Gastrocnemius medialis (tissue), 4 donors: ENCODE measurements around the gene LONRF2. TPM values are rescaled to one million over a fixed set of nuclear protein-coding genes. Genes with fewer than 3 reads are reported as not detected.

ENCODE experiments used
- ATAC-seq, 2 donors: fragments of 150-250 bp; one replicate each; pipeline ENCODE4 v1.9.1; 2016
- DNase-seq, 2 donors: peaks; one replicate each; pipeline ENCODE4 v3.0.0-alpha.2; 2019
- H3K27ac ChIP-seq, 4 donors: fragments of 200-600 bp; sonication (generic); 1 replicate in 1 of 4; 2 replicates in 3 of 4; pipeline ENCODE4 v1.5.1; 2016 to 2018; ENCODE audit warnings: mild to moderate bottlenecking in 2 of 4, moderate library complexity in 1 of 4
- H3K27me3 ChIP-seq, 3 donors: fragments of 200-600 bp; sonication (generic) in 2 of 3; 1 replicate in 1 of 3; 2 replicates in 2 of 3; pipeline versions ENCODE4 v1.5.1 to v1.6.0; 2016 to 2019; ENCODE audit warnings: mild to moderate bottlenecking in 1 of 3, moderate library complexity in 1 of 3
- H3K36me3 ChIP-seq, 2 donors: fragments of 200-600 bp; sonication (generic) in 1 of 2; one replicate each; pipeline ENCODE4 v1.5.1; 2017 to 2018
- H3K4me1 ChIP-seq, 2 donors: fragments of 200-600 bp; sonication (generic) in 1 of 2; one replicate each; pipeline ENCODE4 v1.5.1; 2016 to 2017; ENCODE audit warnings: mild to moderate bottlenecking in 2 of 2
- H3K4me3 ChIP-seq, 4 donors: fragments of 200-600 bp; sonication (generic) in 3 of 4; 1 replicate in 1 of 4; 2 replicates in 3 of 4; pipeline ENCODE4 v1.5.1; 2016 to 2019; ENCODE audit warnings: mild to moderate bottlenecking in 2 of 4
- H3K9me3 ChIP-seq, 3 donors: fragments of 200-600 bp; sonication (generic) in 2 of 3; 1 replicate in 1 of 3; 2 replicates in 2 of 3; pipeline ENCODE4 v1.5.1; 2016 to 2019
- CTCF ChIP-seq, 5 experiments: fragments of 450-650 bp in 3 of 5; fragments of 200-600 bp in 2 of 5; sonication (generic) in 2 of 5; IDR thresholded peaks in 4 of 5; conservative IDR thresholded peaks in 1 of 5; 1 replicate in 4 of 5; 2 replicates in 1 of 5; pipeline ENCODE4 v1.5.1; 2016 to 2019; ENCODE audit warnings: antibody characterized with exemption in 5 of 5, mild to moderate bottlenecking in 3 of 5, moderate library complexity in 3 of 5
- POLR2A ChIP-seq, 2 donors: fragments of 450-650 bp; IDR thresholded peaks; one replicate each; pipeline ENCODE4 v1.6.1; 2017; ENCODE audit warnings: antibody characterized with exemption in 2 of 2, mild to moderate bottlenecking in 2 of 2, moderate library complexity in 2 of 2
- in situ Hi-C, 4 donors: fragments of 200-750 bp; cut with MboI; loops; one replicate each; pipeline versions ENCODE4 v1.15.0 to v1.8.0; 2017; ENCODE audit warnings: low sequenced_read_pairs in 4 of 4
- intact Hi-C: fragments of 100-400 bp; cut with DNase I; formaldehyde crosslinking; loops from one replicate; pipeline ENCODE4 v1.15.1; 2023; ENCODE audit warnings: low total_unique reads
- total RNA-seq, 4 donors: library from RNA; depleted of rRNA; stranded (reverse); fragments of >200 nt; gene quantifications; one replicate each; pipeline versions ENCODE4 v1.1.0 to v1.2.3, GENCODE V29; 2016

The LONRF2 gene
- total RNA-seq, 4 donors from 2014 or later, result 5.0 to 8.8 (median 7.6) TPM

- Histone ChIP-seq H3K36me3 (no peaks in the 10 kb centered on the region), H3K27me3 (no peaks in the 10 kb centered on the region), H3K27ac (no peak overlapping the region), H3K9me3 (no peaks in the 10 kb centered on the region), H3K4me3 (no peak overlapping the region), H3K4me1 (no peaks in the 10 kb centered on the region)
- intact Hi-C loops, result no loop called here
- DNase-seq (no peak), ATAC-seq (no peak)
- TF ChIP-seq POLR2A (IDR thresholded peaks at IDR 0.05), result no peak
- TF ChIP-seq CTCF (IDR thresholded peaks at IDR 0.05 in 4 of 5, conservative IDR thresholded peaks at IDR 0.05 in 1 of 5), result no peak
- in situ Hi-C loops, result loop anchor here in 1 of 4 donors (10.0 kb wide), 1 partner anchor 703 kb away; no protein-coding TSS in a partner anchor
These were observed 64.4 kb downstream of the LONRF2 start for GRCh38 chr2:100257939-100258338.

- Histone ChIP-seq H3K27me3 (no peaks in the 10 kb centered on the region), H3K36me3 (no peaks in the 10 kb centered on the region), H3K9me3 (no peaks in the 10 kb centered on the region), H3K27ac (no peak overlapping the region), H3K4me1 (no peaks in the 10 kb centered on the region), H3K4me3 (no peak overlapping the region)
- DNase-seq (no peak), ATAC-seq (no peak)
- in situ Hi-C loops, result loop anchor here in 1 of 4 donors (10.0 kb wide), 1 partner anchor 702 kb away; no protein-coding TSS in a partner anchor
- TF ChIP-seq CTCF (IDR thresholded peaks at IDR 0.05 in 4 of 5, conservative IDR thresholded peaks at IDR 0.05 in 1 of 5), result no peak
- TF ChIP-seq POLR2A (IDR thresholded peaks at IDR 0.05), result no peak
- intact Hi-C loops, result no loop called here
These were observed 65.5 kb downstream of the LONRF2 start for GRCh38 chr2:100256849-100257248.

- Histone ChIP-seq H3K4me3 (no peak overlapping the region), H3K36me3 (no peaks in the 10 kb centered on the region), H3K9me3 (no peaks in the 10 kb centered on the region), H3K27me3 (no peaks in the 10 kb centered on the region), H3K4me1 (no peaks in the 10 kb centered on the region), H3K27ac (no peak overlapping the region)
- TF ChIP-seq CTCF (IDR thresholded peaks at IDR 0.05 in 4 of 5, conservative IDR thresholded peaks at IDR 0.05 in 1 of 5) (no peak), POLR2A (IDR thresholded peaks at IDR 0.05) (no peak)
- ATAC-seq, result no peak
- no peak for DNase-seq
- intact Hi-C loops (no loop called here), in situ Hi-C loops (loop anchor here in 1 of 4 donors (10.0 kb wide), 1 partner anchor 702 kb away; no protein-coding TSS in a partner anchor)
These were observed 65.9 kb downstream of the LONRF2 start for GRCh38 chr2:100256416-100256815.

GRCh38 chr2:100254646-100255210, 67.6 kb downstream of the LONRF2 start:
- no peak overlapping the region for H3K27ac ChIP-seq
- no peaks in the 10 kb centered on the region for H3K36me3 ChIP-seq
- no peaks in the 10 kb centered on the region for H3K27me3 ChIP-seq
- no peak overlapping the region for H3K4me3 ChIP-seq
- in situ Hi-C loops (loop anchor here in 1 of 4 donors (10.0 kb wide), 1 partner anchor 700 kb away; no protein-coding TSS in a partner anchor), intact Hi-C loops (no loop called here)
- H3K9me3 ChIP-seq, result no peaks in the 10 kb centered on the region
- DNase-seq (no peak), ATAC-seq (no peak)
- no peak for TF ChIP-seq CTCF (IDR thresholded peaks at IDR 0.05 in 4 of 5, conservative IDR thresholded peaks at IDR 0.05 in 1 of 5)
- no peak for TF ChIP-seq POLR2A (IDR thresholded peaks at IDR 0.05)
- H3K4me1 ChIP-seq, result no peaks in the 10 kb centered on the region
